CD14-positive monocyte (primary cell): Measurements from ENCODE around the gene CDKL5. TPM values are rescaled to one million over a fixed set of nuclear protein-coding genes. Genes with fewer than 3 reads are reported as not detected.

Experiments used
- DNase-seq, 3 donors: peaks; one replicate each; pipeline ENCODE4 v3.0.0-alpha.2; 2011 to 2022
- H2AFZ ChIP-seq: 2 replicates; pipeline ENCODE4 v1.6.0; 2012; ENCODE audit warnings: mild to moderate bottlenecking, low read depth, low read length, inconsistent platforms; ENCODE audit not compliant: insufficient read depth, poor library complexity, severe bottlenecking
- H3K27ac ChIP-seq, 2 donors: 1 replicate in 1 of 2; 2 replicates in 1 of 2; pipeline ENCODE4 v1.5.1; 2012 to 2013; ENCODE audit warnings: low read length in 2 of 2, control low read depth in 1 of 2, inconsistent platforms in 1 of 2, low read depth in 1 of 2, mild to moderate bottlenecking in 1 of 2
- H3K27me3 ChIP-seq, 2 donors: one replicate each; pipeline versions ENCODE4 v1.6.0 to v1.6.1; 2011 to 2013; ENCODE audit warnings: low read length in 2 of 2; ENCODE audit not compliant: control insufficient read depth in 2 of 2, insufficient read depth in 2 of 2
- H3K36me3 ChIP-seq, 2 donors: replicated peaks in 1 of 2; 1 replicate in 1 of 2; 2 replicates in 1 of 2; pipeline versions ENCODE4 v1.5.1 to v1.6.1; 2012 to 2013; ENCODE audit warnings: low read length in 2 of 2, control low read depth in 1 of 2, inconsistent platforms in 1 of 2, mild to moderate bottlenecking in 1 of 2; ENCODE audit not compliant: insufficient read depth in 2 of 2, control insufficient read depth in 1 of 2
- H3K4me1 ChIP-seq, 2 donors: 1 replicate in 1 of 2; 2 replicates in 1 of 2; pipeline versions ENCODE4 v1.5.1 to v1.6.1; 2012 to 2013; ENCODE audit warnings: low read length in 2 of 2, control low read depth in 1 of 2, inconsistent platforms in 1 of 2, mild to moderate bottlenecking in 1 of 2, moderate library complexity in 1 of 2; ENCODE audit not compliant: insufficient read depth in 2 of 2, control insufficient read depth in 1 of 2
- H3K4me2 ChIP-seq: replicated peaks from 2 replicates; pipeline ENCODE3; 2012; ENCODE audit warnings: low read length, moderate library complexity, mild to moderate bottlenecking; ENCODE audit not compliant: poor library complexity, severe bottlenecking; ENCODE audit errors: extremely low read depth
- H3K4me3 ChIP-seq, 3 experiments: fragments of 200-600 bp in 1 of 3; sonication (generic) in 1 of 3; replicated peaks in 1 of 3; 1 replicate in 2 of 3; 2 replicates in 1 of 3; pipeline ENCODE4 v1.5.1; 2011 to 2013; ENCODE audit warnings: low read length in 3 of 3, mild to moderate bottlenecking in 3 of 3, control low read depth in 2 of 3, low read depth in 2 of 3, inconsistent platforms in 1 of 3, moderate library complexity in 1 of 3
- H3K79me2 ChIP-seq: 2 replicates; pipeline ENCODE4 v1.6.0; 2012; ENCODE audit warnings: mild to moderate bottlenecking, control low read depth, inconsistent platforms, low read length, moderate library complexity; ENCODE audit not compliant: insufficient read depth
- H3K9ac ChIP-seq: 2 replicates; pipeline ENCODE4 v1.6.0; 2017; ENCODE audit warnings: low read length, mild to moderate bottlenecking; ENCODE audit not compliant: insufficient read depth, poor library complexity, severe bottlenecking
- H3K9me3 ChIP-seq, 2 donors: replicated peaks in 1 of 2; 1 replicate in 1 of 2; 2 replicates in 1 of 2; pipeline versions ENCODE4 v1.5.1 to v1.6.1; 2012 to 2013; ENCODE audit warnings: low read length in 2 of 2, control low read depth in 1 of 2; ENCODE audit not compliant: control insufficient read depth in 1 of 2, insufficient read depth in 1 of 2
- H4K20me1 ChIP-seq: 2 replicates; pipeline ENCODE4 v1.6.0; 2012; ENCODE audit warnings: mild to moderate bottlenecking, low read length, control low read depth, moderate library complexity; ENCODE audit not compliant: insufficient read depth
- H3K27ac Mint-ChIP-seq, 7 donors: one replicate each; pipeline ENCODE4 v1.8.0; 2020; ENCODE audit warnings: mild to moderate bottlenecking in 7 of 7, mixed read lengths in 7 of 7, moderate library complexity in 6 of 7, inconsistent platforms in 2 of 7
- H3K27me3 Mint-ChIP-seq, 3 donors: one replicate each; pipeline ENCODE4 v1.8.0; 2021 to 2022; ENCODE audit warnings: low read depth in 3 of 3, mild to moderate bottlenecking in 3 of 3, mixed read lengths in 3 of 3, moderate library complexity in 3 of 3, inconsistent platforms in 1 of 3
- H3K36me3 Mint-ChIP-seq, 2 donors: one replicate each; pipeline ENCODE4 v1.8.0; 2020; ENCODE audit warnings: mixed read lengths in 2 of 2, inconsistent platforms in 1 of 2, mild to moderate bottlenecking in 1 of 2
- H3K4me1 Mint-ChIP-seq: one replicate; pipeline ENCODE4 v1.8.0; 2020; ENCODE audit warnings: mild to moderate bottlenecking, mixed read lengths
- H3K4me3 Mint-ChIP-seq, 2 donors: one replicate each; pipeline ENCODE4 v1.8.0; 2020; ENCODE audit warnings: mild to moderate bottlenecking in 2 of 2, mixed read lengths in 2 of 2, moderate library complexity in 1 of 2
- H3K9me3 Mint-ChIP-seq, 7 donors: one replicate each; pipeline ENCODE4 v1.8.0; 2020 to 2022; ENCODE audit warnings: mixed read lengths in 7 of 7, mild to moderate bottlenecking in 6 of 7, moderate library complexity in 6 of 7, inconsistent platforms in 2 of 7
- CTCF ChIP-seq: fragments of 200-600 bp; IDR thresholded peaks from one replicate; pipeline ENCODE4 v1.8.0; 2022; ENCODE audit warnings: antibody characterized with exemption, mild to moderate bottlenecking
- WGBS: methylation state at CpG from one replicate; pipeline ENCODE4 v1.1.5; 2013; ENCODE audit warnings: missing lambda C conversion rate; ENCODE audit not compliant: insufficient coverage; 5-methylcytosine and 5-hydroxymethylcytosine counted together
- intact Hi-C, 2 donors: fragments of 100-400 bp; cut with micrococcal nuclease; formaldehyde crosslinking; loops; one replicate each; pipeline versions ENCODE4 v1.15.0 to v1.15.1; 2023
- polyA plus RNA-seq, 3 donors: library from polyadenylated mRNA; depleted of rRNA in 1 of 3; unstranded in 2 of 3; stranded (reverse) in 1 of 3; fragments of 300-500 nt in 2 of 3; fragments of >200 nt in 1 of 3; fragmentation: Illumina TruSeq in 2 of 3; gene quantifications; 1 replicate in 2 of 3; 2 replicates in 1 of 3; pipeline ENCODE4 v1.2.3, GENCODE V29; 2012 to 2021

Gene CDKL5
- polyA plus RNA-seq, 3 donors = 0.54 to 3.6 (median 1.4) TPM

GRCh38 chrX:18643853-18644252, 218.4 kb downstream of the CDKL5 start:
- H2AFZ ChIP-seq = no peak overlapping the region
- peaks cover 0 to 4% (median 0%) of the 10 kb centered on the region in 7 donors for H3K9me3 Mint-ChIP-seq
- peaks cover 0 to 6% of the 10 kb centered on the region in 2 donors for H3K4me1 ChIP-seq
- no peak overlapping the region for H3K9ac ChIP-seq
- H3K4me3 ChIP-seq = no peak overlapping the region
- H3K27me3 Mint-ChIP-seq = peaks cover 4 to 10% (median 6%) of the 10 kb centered on the region in 3 donors
- H3K27ac Mint-ChIP-seq = no peak overlapping the region
- H3K4me2 ChIP-seq = no peak overlapping the region
- no peaks in the 10 kb centered on the region for H3K27me3 ChIP-seq
- no peaks in the 10 kb centered on the region for H3K9me3 ChIP-seq
- intact Hi-C loops = no loop called here
- DNase-seq = no peak
- H3K79me2 ChIP-seq = no peaks in the 10 kb centered on the region
- H3K36me3 ChIP-seq = no peaks in the 10 kb centered on the region
- no peaks in the 10 kb centered on the region for H3K36me3 Mint-ChIP-seq
- H3K4me3 Mint-ChIP-seq = no peak overlapping the region
- no peak overlapping the region for H3K27ac ChIP-seq
- peaks cover 5% of the 10 kb centered on the region for H3K4me1 Mint-ChIP-seq
- no CpG with 5 or more reads among the region's 3 CpGs for WGBS
- no peak for TF ChIP-seq CTCF
- H4K20me1 ChIP-seq = no peaks in the 10 kb centered on the region

GRCh38 chrX:18647621-18648020, 222.2 kb downstream of the CDKL5 start:
- no peaks in the 10 kb centered on the region for H3K9me3 ChIP-seq
- H3K9ac ChIP-seq = no peak overlapping the region
- H3K36me3 ChIP-seq = no peaks in the 10 kb centered on the region
- Mint-ChIP-seq H3K27ac (peak overlapping the region in 1 of 7 donors; percentile 32), H3K36me3 (no peaks in the 10 kb centered on the region), H3K4me3 (no peak overlapping the region), H3K27me3 (peaks cover 4 to 10% (median 6%) of the 10 kb centered on the region in 3 donors), H3K4me1 (peaks cover 14% of the 10 kb centered on the region), H3K9me3 (peaks cover 0 to 4% (median 0%) of the 10 kb centered on the region in 7 donors)
- TF ChIP-seq CTCF = no peak
- no CpG with 5 or more reads among the region's 4 CpGs for WGBS
- H3K4me1 ChIP-seq = peaks cover 13 to 16% of the 10 kb centered on the region in 2 donors
- H2AFZ ChIP-seq = no peak overlapping the region
- DNase-seq = peak; percentile 8 to 20 (median 8)
- no peak overlapping the region for H3K27ac ChIP-seq
- intact Hi-C loops = no loop called here
- no peaks in the 10 kb centered on the region for H3K27me3 ChIP-seq
- no peaks in the 10 kb centered on the region for H3K79me2 ChIP-seq
- no peak overlapping the region for H3K4me2 ChIP-seq
- no peaks in the 10 kb centered on the region for H4K20me1 ChIP-seq
- H3K4me3 ChIP-seq = no peak overlapping the region
